GM23338 (cell line): Measurements from ENCODE around the gene NAA16. TPM values are rescaled to one million over a fixed set of nuclear protein-coding genes. Genes with fewer than 3 reads are reported as not detected.

Source experiments
- ATAC-seq: fragments of 200-7000 bp; cut with Tn5 transposase; 3 replicates; pipeline ENCODE4 v1.9.1; 2020
- DNase-seq: peaks from one replicate; pipeline ENCODE4 v3.0.0-alpha.2; 2015; ENCODE audit warnings: low spot score
- H2AFZ ChIP-seq: fragments of 200-600 bp; sonication (generic); 2 replicates; pipeline ENCODE4 v1.8.0; 2016; ENCODE audit warnings: antibody characterized with exemption, mild to moderate bottlenecking, moderate library complexity
- H3F3A ChIP-seq: fragments of 200-600 bp; sonication (generic); replicated peaks from 2 replicates; pipeline ENCODE4 v1.8.0; 2017; ENCODE audit warnings: antibody characterized with exemption, mixed run types, low read depth
- H3K27ac ChIP-seq: fragments of 200-600 bp; sonication (generic); 2 replicates; pipeline ENCODE4 v1.6.1; 2016; ENCODE audit warnings: low read depth
- H3K27me3 ChIP-seq: fragments of 200-600 bp; sonication (generic); 2 replicates; pipeline ENCODE4 v1.8.0; 2016; ENCODE audit warnings: mild to moderate bottlenecking, mixed run types, moderate library complexity; ENCODE audit not compliant: insufficient read depth
- H3K36me3 ChIP-seq: fragments of 200-600 bp; sonication (generic); 2 replicates; pipeline ENCODE4 v1.8.0; 2016; ENCODE audit warnings: mild to moderate bottlenecking; ENCODE audit not compliant: insufficient read depth
- H3K4me1 ChIP-seq: fragments of 200-600 bp; sonication (generic); 2 replicates; pipeline ENCODE4 v1.8.0; 2016; ENCODE audit warnings: mild to moderate bottlenecking, moderate library complexity; ENCODE audit not compliant: insufficient read depth
- H3K4me2 ChIP-seq: fragments of 200-600 bp; sonication (generic); 2 replicates; pipeline ENCODE4 v1.7.1; 2017; ENCODE audit warnings: mixed run types
- H3K4me3 ChIP-seq: fragments of 200-600 bp; sonication (generic); 2 replicates; pipeline ENCODE4 v1.6.1; 2016; ENCODE audit warnings: mixed run types
- H3K79me2 ChIP-seq: fragments of 200-600 bp; sonication (generic); replicated peaks from 2 replicates; pipeline ENCODE4 v1.8.0; 2017; ENCODE audit warnings: mild to moderate bottlenecking; ENCODE audit not compliant: insufficient read depth
- H3K9me2 ChIP-seq: fragments of 200-600 bp; sonication (generic); 2 replicates; pipeline ENCODE4 v1.8.0; 2017; ENCODE audit not compliant: insufficient read depth
- H4K20me1 ChIP-seq: fragments of 200-600 bp; sonication (generic); replicated peaks from 2 replicates; pipeline ENCODE4 v1.8.0; 2017; ENCODE audit warnings: mild to moderate bottlenecking; ENCODE audit not compliant: insufficient read depth
- H3K27ac Mint-ChIP-seq: 2 replicates; pipeline ENCODE4 v1.8.0; 2020; ENCODE audit warnings: inconsistent platforms, mild to moderate bottlenecking, moderate library complexity, mixed read lengths
- H3K27me3 Mint-ChIP-seq: 3 replicates; pipeline ENCODE4 v1.8.0; 2022; ENCODE audit warnings: low read depth, mild to moderate bottlenecking, moderate library complexity, mixed read lengths, inconsistent platforms; ENCODE audit not compliant: insufficient read depth, poor library complexity
- H3K36me3 Mint-ChIP-seq: 3 replicates; pipeline ENCODE4 v1.8.0; 2021; ENCODE audit warnings: low read depth, mild to moderate bottlenecking, inconsistent platforms, moderate library complexity, mixed read lengths
- H3K4me1 Mint-ChIP-seq: 3 replicates; pipeline ENCODE4 v1.8.0; 2020; ENCODE audit warnings: mild to moderate bottlenecking, inconsistent platforms, mixed read lengths
- H3K4me3 Mint-ChIP-seq: 3 replicates; pipeline ENCODE4 v1.8.0; 2021; ENCODE audit warnings: moderate library complexity, mild to moderate bottlenecking, inconsistent platforms, mixed read lengths
- H3K9me3 Mint-ChIP-seq: 3 replicates; pipeline ENCODE4 v1.8.0; 2020; ENCODE audit warnings: moderate library complexity, mild to moderate bottlenecking, inconsistent platforms, mixed read lengths
- CREB1 ChIP-seq: fragments of 250-450 bp; sonication (Bioruptor Pico); IDR thresholded peaks from 2 replicates; pipeline ENCODE4 v1.5.0; 2020; ENCODE audit warnings: low read depth, mild to moderate bottlenecking, moderate library complexity
- EZH2 ChIP-seq: fragments of 200-600 bp; sonication (generic); IDR thresholded peaks from one replicate; pipeline ENCODE4 v1.8.0; 2017; ENCODE audit warnings: antibody characterized with exemption, mild to moderate bottlenecking, low read depth; ENCODE audit not compliant: unreplicated experiment
- JUNB ChIP-seq: IDR thresholded peaks from one replicate; pipeline ENCODE4 v1.6.1; 2016; ENCODE audit warnings: antibody characterized with exemption; ENCODE audit not compliant: unreplicated experiment
- NANOG ChIP-seq: IDR thresholded peaks from 2 replicates; pipeline ENCODE4 v1.6.1; 2016; ENCODE audit warnings: antibody characterized with exemption, borderline replicate concordance
- POLR2AphosphoS5 ChIP-seq: IDR thresholded peaks from 2 replicates; pipeline ENCODE4 v1.6.1; 2016; ENCODE audit warnings: antibody characterized with exemption, low read depth
- REST ChIP-seq: IDR thresholded peaks from one replicate; pipeline ENCODE4 v1.6.1; 2018; ENCODE audit warnings: antibody characterized with exemption; ENCODE audit not compliant: unreplicated experiment
- STAT1 ChIP-seq: IDR thresholded peaks from one replicate; pipeline ENCODE4 v1.6.1; 2016; ENCODE audit warnings: antibody characterized with exemption; ENCODE audit not compliant: unreplicated experiment
- ZNF114 ChIP-seq: fragments of 250-450 bp; sonication (Bioruptor Pico); IDR thresholded peaks from 2 replicates; pipeline ENCODE4 v1.5.0; 2020; ENCODE audit warnings: mild to moderate bottlenecking, moderate library complexity
- ZNF331 ChIP-seq: fragments of 250-450 bp; sonication (Bioruptor Pico); IDR thresholded peaks from 2 replicates; pipeline ENCODE4 v1.5.0; 2020; ENCODE audit warnings: low read depth, mild to moderate bottlenecking, moderate library complexity
- polyA plus RNA-seq: library from polyadenylated mRNA; unstranded; fragments of >200 nt; fragmentation: Nextera tagmentation; extraction: Ambion mirVana; gene quantifications from 2 replicates; pipeline ENCODE4 v1.2.1, GENCODE V29; 2016
- total RNA-seq: library from RNA; depleted of rRNA; stranded (reverse); fragments of >200 nt; shearing (Covaris generic); gene quantifications from 2 replicates; pipeline ENCODE4 v1.2.3, GENCODE V29; 2014
- TF ChIP-seq, protein P1 (sequence below): IDR thresholded peaks from 2 replicates; pipeline ENCODE4 v1.6.1; 2016; ENCODE audit warnings: antibody characterized with exemption
- TF ChIP-seq, protein P2 (sequence below), 2 experiments: fragments of 200-600 bp in 1 of 2; sonication (generic) in 1 of 2; conservative IDR thresholded peaks; 2 replicates each; pipeline versions ENCODE4 v1.5.1 to v1.6.1; 2016 to 2017; ENCODE audit warnings: antibody characterized with exemption in 2 of 2, low read depth in 2 of 2, mild to moderate bottlenecking in 2 of 2, moderate library complexity in 1 of 2
- TF ChIP-seq, protein P3 (sequence below): fragments of 250-450 bp; sonication (Bioruptor Pico); IDR thresholded peaks from 2 replicates; pipeline ENCODE4 v1.5.0; 2020; ENCODE audit warnings: mild to moderate bottlenecking, moderate library complexity

The NAA16 gene
- total and polyA plus RNA-seq, 2 experiments from 2014 or later, result 42.3 to 51.7 TPM

DNA sequence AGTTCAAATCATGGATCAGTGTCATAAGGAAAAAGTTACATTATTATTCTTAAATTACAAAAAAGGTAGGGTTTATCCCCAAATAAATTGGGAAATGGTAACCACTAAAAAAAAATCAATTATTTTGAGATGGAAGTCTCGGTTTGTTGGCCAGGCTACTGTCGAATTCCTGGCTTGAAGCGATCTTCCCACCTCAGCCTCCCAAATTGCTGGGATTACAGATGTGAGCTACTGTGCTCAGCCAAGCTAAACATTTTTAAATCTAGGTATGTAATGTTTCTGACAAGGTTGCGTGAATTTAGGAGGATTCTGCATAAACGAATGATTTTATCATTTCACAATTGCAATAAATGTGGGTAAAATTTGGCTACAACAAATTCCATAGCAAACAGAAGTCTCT, 2.0 kb downstream of the NAA16 start (continued):
- no peak for TF ChIP-seq EZH2
- TF ChIP-seq CREB1 (CRISPR knock-in tag), result no peak
- no peak for TF ChIP-seq POLR2AphosphoS5
- TF ChIP-seq JUNB, result no peak

- Mint-ChIP-seq H3K36me3 (peaks cover 14% of the 10 kb centered on the region; the same call in 2 of the 3 replicates), H3K4me3 (peak overlapping the region; percentile 92; the same call in 2 of the 3 replicates), H3K27me3 (peaks cover 3% of the 10 kb centered on the region), H3K4me1 (peaks cover 36% of the 10 kb centered on the region), H3K27ac (no peak overlapping the region), H3K9me3 (no peaks in the 10 kb centered on the region)
- peaks cover 34% of the 10 kb centered on the region for H4K20me1 ChIP-seq
- no peaks in the 10 kb centered on the region for H3F3A ChIP-seq
- no peak overlapping the region for H3K27ac ChIP-seq
- H3K9me2 ChIP-seq, result no peaks in the 10 kb centered on the region
- peaks cover 4% of the 10 kb centered on the region; the same call in 1 of the 2 replicates for H3K36me3 ChIP-seq
- ATAC-seq (no peak), DNase-seq (no peak)
- H3K4me3 ChIP-seq, result peak overlapping the region; percentile 98
- H3K27me3 ChIP-seq, result no peaks in the 10 kb centered on the region
- peaks cover 76% of the 10 kb centered on the region for H3K79me2 ChIP-seq
- no peak overlapping the region for H2AFZ ChIP-seq
- peak overlapping the region; percentile 84 for H3K4me2 ChIP-seq
- H3K4me1 ChIP-seq, result peaks cover 29% of the 10 kb centered on the region
- TF ChIP-seq EZH2, result no peak
- TF ChIP-seq, protein P1, sequence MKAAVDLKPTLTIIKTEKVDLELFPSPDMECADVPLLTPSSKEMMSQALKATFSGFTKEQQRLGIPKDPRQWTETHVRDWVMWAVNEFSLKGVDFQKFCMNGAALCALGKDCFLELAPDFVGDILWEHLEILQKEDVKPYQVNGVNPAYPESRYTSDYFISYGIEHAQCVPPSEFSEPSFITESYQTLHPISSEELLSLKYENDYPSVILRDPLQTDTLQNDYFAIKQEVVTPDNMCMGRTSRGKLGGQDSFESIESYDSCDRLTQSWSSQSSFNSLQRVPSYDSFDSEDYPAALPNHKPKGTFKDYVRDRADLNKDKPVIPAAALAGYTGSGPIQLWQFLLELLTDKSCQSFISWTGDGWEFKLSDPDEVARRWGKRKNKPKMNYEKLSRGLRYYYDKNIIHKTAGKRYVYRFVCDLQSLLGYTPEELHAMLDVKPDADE, result no peak
- no peak for TF ChIP-seq REST
- no peak for TF ChIP-seq NANOG
- TF ChIP-seq, protein P2, sequence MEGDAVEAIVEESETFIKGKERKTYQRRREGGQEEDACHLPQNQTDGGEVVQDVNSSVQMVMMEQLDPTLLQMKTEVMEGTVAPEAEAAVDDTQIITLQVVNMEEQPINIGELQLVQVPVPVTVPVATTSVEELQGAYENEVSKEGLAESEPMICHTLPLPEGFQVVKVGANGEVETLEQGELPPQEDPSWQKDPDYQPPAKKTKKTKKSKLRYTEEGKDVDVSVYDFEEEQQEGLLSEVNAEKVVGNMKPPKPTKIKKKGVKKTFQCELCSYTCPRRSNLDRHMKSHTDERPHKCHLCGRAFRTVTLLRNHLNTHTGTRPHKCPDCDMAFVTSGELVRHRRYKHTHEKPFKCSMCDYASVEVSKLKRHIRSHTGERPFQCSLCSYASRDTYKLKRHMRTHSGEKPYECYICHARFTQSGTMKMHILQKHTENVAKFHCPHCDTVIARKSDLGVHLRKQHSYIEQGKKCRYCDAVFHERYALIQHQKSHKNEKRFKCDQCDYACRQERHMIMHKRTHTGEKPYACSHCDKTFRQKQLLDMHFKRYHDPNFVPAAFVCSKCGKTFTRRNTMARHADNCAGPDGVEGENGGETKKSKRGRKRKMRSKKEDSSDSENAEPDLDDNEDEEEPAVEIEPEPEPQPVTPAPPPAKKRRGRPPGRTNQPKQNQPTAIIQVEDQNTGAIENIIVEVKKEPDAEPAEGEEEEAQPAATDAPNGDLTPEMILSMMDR (conservative IDR thresholded peaks at IDR 0.05; ENCODE audit: low read depth in 2 of 2), result no peak
- no peak for TF ChIP-seq CREB1 (CRISPR knock-in tag)
- TF ChIP-seq ZNF331, result no peak
- no peak for TF ChIP-seq JUNB
- TF ChIP-seq, protein P3, sequence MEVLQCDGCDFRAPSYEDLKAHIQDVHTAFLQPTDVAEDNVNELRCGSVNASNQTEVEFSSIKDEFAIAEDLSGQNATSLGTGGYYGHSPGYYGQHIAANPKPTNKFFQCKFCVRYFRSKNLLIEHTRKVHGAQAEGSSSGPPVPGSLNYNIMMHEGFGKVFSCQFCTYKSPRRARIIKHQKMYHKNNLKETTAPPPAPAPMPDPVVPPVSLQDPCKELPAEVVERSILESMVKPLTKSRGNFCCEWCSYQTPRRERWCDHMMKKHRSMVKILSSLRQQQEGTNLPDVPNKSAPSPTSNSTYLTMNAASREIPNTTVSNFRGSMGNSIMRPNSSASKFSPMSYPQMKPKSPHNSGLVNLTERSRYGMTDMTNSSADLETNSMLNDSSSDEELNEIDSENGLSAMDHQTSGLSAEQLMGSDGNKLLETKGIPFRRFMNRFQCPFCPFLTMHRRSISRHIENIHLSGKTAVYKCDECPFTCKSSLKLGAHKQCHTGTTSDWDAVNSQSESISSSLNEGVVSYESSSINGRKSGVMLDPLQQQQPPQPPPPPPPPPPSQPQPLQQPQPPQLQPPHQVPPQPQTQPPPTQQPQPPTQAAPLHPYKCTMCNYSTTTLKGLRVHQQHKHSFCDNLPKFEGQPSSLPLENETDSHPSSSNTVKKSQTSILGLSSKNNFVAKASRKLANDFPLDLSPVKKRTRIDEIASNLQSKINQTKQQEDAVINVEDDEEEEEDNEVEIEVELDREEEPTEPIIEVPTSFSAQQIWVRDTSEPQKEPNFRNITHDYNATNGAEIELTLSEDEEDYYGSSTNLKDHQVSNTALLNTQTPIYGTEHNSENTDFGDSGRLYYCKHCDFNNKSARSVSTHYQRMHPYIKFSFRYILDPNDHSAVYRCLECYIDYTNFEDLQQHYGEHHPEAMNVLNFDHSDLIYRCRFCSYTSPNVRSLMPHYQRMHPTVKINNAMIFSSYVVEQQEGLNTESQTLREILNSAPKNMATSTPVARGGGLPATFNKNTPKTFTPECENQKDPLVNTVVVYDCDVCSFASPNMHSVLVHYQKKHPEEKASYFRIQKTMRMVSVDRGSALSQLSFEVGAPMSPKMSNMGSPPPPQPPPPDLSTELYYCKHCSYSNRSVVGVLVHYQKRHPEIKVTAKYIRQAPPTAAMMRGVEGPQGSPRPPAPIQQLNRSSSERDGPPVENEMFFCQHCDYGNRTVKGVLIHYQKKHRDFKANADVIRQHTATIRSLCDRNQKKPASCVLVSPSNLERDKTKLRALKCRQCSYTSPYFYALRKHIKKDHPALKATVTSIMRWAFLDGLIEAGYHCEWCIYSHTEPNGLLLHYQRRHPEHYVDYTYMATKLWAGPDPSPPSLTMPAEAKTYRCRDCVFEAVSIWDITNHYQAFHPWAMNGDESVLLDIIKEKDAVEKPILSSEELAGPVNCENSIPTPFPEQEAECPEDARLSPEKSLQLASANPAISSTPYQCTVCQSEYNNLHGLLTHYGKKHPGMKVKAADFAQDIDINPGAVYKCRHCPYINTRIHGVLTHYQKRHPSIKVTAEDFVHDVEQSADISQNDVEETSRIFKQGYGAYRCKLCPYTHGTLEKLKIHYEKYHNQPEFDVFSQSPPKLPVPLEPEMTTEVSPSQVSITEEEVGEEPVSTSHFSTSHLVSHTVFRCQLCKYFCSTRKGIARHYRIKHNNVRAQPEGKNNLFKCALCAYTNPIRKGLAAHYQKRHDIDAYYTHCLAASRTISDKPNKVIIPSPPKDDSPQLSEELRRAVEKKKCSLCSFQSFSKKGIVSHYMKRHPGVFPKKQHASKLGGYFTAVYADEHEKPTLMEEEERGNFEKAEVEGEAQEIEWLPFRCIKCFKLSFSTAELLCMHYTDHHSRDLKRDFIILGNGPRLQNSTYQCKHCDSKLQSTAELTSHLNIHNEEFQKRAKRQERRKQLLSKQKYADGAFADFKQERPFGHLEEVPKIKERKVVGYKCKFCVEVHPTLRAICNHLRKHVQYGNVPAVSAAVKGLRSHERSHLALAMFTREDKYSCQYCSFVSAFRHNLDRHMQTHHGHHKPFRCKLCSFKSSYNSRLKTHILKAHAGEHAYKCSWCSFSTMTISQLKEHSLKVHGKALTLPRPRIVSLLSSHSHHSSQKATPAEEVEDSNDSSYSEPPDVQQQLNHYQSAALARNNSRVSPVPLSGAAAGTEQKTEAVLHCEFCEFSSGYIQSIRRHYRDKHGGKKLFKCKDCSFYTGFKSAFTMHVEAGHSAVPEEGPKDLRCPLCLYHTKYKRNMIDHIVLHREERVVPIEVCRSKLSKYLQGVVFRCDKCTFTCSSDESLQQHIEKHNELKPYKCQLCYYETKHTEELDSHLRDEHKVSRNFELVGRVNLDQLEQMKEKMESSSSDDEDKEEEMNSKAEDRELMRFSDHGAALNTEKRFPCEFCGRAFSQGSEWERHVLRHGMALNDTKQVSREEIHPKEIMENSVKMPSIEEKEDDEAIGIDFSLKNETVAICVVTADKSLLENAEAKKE (CRISPR knock-in tag), result no peak
- no peak for TF ChIP-seq STAT1
- no peak for TF ChIP-seq POLR2AphosphoS5
- TF ChIP-seq ZNF114 (CRISPR knock-in tag), result no peak
Measured at GRCh38 chr13:41313659-41314197, 2.7 kb downstream of the NAA16 start.
